Activated CD4-positive, alpha-beta T cell treated with anti-CD3 and anti-CD28 coated beads, Interleukin-2, Interleukin-4, amounts not matched to agents 100 ng/mL and 50 ng/mL, durations not matched to agents 16 hours and 8 hours (primary cell): Measurements from ENCODE around the gene MID2.
"Not testable (repeated sequence)": the region's sequence is repeated elsewhere in the genome, so short reads cannot be mapped to it uniquely, and the experiment has no call there.

ENCODE experiments used
- DNase-seq: peaks from one replicate; pipeline ENCODE4 v3.0.0-alpha.2; 2020; ENCODE audit warnings: low spot score

The MID2 gene, protein sequence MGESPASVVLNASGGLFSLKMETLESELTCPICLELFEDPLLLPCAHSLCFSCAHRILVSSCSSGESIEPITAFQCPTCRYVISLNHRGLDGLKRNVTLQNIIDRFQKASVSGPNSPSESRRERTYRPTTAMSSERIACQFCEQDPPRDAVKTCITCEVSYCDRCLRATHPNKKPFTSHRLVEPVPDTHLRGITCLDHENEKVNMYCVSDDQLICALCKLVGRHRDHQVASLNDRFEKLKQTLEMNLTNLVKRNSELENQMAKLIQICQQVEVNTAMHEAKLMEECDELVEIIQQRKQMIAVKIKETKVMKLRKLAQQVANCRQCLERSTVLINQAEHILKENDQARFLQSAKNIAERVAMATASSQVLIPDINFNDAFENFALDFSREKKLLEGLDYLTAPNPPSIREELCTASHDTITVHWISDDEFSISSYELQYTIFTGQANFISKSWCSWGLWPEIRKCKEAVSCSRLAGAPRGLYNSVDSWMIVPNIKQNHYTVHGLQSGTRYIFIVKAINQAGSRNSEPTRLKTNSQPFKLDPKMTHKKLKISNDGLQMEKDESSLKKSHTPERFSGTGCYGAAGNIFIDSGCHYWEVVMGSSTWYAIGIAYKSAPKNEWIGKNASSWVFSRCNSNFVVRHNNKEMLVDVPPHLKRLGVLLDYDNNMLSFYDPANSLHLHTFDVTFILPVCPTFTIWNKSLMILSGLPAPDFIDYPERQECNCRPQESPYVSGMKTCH

DNA sequence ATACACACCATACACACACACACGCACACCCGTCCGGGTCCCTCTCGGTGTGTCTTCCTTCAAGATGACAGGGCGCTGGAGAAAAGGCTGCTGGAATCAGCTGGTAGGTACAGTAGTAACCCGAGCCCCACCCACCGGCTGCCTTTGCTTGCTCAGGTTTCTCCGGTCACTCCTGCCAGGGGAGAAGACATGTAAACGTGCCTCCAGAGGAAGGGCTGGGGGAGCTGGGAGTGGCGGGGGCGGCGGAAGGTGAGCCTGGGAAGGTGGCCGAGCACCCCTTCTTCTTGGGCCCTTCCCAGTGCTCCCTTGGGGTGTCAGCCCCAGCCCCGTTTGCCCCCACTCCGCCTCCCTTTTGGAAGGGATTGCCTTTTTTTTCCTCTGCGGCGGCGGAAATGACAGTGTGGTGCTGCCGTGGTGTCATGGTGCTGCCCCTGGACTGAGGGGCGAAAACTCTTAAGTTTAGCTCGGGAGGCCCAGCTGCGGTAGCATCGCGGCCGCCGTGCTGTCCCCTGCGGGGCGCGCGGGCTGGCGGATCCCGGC is at the start of gene MID2:
Gene MID2 (plus strand): TSS at position 169 of the 540 bp plus-strand sequence. CDS start 561 bp downstream, outside the sequence.
- peak; percentile 35 for DNase-seq

DNA sequence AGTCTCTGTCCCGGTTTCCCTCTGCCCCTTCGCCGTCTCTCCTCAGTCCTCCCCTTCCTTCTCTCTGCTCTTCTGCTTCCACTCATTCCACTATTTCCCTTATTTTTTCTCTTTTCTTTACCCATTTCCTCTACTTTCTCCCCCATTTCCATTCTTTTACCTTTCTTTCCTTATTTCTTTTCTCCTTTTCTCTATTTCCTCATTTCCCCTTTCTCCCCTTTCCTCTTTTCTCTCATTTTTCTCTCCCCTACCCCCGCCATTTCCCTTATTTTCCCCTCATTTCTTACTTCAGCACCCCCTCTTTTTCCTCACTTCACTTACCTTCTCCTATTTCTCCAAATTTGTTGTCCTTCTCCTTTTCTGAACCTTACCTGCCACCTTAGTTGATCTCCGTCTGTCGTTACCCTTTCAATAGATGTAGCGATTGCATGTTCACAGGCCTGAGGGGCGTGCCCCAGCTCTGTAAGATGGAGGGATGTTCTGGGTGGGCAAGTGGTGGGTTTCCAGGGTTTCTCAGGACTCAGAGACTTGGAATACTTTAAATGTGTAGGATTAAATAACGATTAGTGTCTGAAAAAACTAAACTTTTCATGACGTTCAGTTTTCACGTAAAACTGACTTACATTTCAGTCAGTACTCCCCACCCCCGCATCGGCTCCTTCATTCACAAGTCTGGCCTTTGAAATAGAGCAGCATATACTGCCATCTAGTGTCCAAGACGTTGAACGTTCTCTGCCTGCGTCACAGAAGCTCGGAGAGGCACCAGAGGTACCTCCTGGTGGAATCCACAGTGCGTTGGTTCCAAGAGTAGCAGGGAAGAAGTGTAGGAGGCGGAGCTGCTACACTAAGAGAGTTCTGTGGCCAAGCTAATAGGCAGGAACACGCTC is 48.8 kb upstream of the MID2 start:
- peak; percentile 82 for DNase-seq

DNA sequence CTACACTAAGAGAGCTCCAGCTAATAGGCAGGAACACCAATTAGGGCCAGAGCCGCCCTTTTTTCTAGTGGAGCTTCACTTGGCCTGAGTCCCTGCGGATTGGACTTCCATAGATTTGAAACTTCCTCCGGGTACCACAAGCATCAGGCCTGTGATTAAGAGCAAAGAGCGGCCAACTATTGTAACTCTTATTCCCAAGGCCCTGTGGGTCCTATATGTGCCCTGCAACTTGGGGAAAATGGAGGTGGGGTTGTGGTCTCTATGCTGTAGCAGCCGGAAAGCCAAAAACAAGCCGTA is 48.2 kb upstream of the MID2 start, which contains the start of gene NCBP2L:
Gene NCBP2L (plus strand): TSS at position 198 of the 297 bp plus-strand sequence. CDS start 16,488 bp downstream, outside the sequence.
- no peak for DNase-seq

DNA sequence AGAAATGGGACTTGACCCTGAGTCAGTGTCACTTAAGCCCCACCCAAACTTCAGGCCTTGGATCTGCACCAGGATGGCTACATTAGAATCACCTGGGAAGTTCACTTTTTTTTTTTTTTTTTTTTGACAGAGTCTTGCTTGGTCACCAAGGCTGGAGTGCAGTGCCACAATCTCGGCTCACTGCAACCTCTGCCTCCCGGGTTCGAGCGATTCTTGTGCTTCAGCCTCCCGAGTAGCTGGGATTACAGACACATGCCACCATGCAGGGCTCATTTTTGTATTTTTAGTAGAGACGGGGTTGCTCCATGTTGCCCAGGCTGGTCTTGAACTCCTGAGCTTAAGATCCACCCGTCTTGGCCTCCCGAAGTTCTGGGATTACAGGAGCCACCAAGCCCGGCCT is 45.1 kb upstream of the MID2 start:
- no peak for DNase-seq

DNA sequence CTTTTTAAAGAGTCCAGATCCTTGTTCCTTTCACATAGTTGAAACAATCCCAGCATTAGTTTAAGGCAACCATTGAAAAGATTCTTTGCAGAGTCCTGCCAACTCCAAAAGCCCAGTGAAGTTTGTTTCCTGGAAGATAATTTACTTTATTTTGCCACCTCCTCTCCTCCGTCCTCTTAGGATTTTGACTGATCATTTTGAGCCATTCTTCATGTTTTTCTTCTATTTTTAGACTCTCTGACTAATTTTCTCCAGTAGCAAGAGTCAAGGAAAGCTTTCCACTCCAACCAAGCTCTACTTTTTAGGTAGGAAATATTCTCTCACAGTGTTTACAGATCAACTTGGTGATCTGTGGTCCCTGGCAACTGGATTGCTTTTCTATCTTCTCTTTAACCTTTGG is 37.8 kb upstream of the MID2 start:
- no peak for DNase-seq

DNA sequence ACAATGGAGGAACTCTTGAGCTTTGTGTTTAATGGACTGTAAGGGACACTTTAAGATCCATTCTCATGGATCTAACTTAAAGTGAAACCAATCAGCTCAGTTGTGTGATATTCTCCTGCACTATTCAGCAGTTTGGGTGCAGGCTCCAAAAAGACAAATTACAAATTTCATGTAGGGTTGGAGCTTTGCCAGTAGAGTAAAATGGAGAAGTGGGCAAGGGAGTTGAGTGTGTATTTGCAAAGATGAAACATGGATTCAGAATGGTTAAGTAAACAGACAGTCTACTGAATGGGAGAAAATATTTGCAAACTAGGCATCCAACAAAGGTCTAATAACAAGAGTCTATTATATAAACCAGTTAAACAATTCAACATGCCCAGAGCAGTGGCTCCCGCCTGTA is 21.2 kb upstream of the MID2 start:
- DNase-seq: no peak

DNA sequence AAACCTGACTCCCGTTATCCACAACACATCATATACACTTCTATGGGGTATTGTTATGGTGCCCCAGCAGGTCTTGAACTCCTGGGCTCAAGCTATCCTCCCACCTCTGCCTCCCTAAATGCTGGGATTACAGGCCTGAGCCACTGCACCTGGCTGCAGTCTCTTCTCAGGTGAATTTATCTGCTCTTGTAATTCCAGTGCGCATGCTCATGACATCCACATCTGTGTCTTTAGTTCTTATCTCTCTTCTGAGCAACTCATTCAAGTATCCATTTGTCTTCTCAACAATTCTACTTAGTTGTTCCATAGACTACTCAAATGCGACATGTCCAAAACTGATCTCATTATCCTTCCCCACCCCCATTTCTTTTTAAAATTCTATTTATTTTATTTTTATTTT is 20.5 kb upstream of the MID2 start:
- DNase-seq: no peak

DNA sequence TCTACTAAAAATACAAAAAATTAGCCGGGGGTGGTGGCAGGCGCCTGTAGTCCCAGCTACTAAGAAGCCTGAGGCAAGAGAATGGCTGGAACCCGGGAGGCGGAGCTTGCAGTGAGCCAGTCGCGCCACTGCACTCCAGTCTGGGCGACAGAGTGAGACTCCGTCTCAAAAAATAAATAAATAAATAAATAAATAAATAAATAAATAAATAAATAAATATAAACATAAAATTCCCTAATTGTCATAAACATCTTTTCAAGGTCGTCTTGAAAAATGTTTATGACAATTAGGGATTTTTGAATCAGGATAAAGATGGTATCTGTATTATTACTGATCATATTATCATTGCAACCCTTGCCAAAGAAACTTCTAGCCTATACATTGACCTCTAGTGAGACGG is 15.6 kb upstream of the MID2 start:
- not testable (repeated sequence) for DNase-seq

DNA sequence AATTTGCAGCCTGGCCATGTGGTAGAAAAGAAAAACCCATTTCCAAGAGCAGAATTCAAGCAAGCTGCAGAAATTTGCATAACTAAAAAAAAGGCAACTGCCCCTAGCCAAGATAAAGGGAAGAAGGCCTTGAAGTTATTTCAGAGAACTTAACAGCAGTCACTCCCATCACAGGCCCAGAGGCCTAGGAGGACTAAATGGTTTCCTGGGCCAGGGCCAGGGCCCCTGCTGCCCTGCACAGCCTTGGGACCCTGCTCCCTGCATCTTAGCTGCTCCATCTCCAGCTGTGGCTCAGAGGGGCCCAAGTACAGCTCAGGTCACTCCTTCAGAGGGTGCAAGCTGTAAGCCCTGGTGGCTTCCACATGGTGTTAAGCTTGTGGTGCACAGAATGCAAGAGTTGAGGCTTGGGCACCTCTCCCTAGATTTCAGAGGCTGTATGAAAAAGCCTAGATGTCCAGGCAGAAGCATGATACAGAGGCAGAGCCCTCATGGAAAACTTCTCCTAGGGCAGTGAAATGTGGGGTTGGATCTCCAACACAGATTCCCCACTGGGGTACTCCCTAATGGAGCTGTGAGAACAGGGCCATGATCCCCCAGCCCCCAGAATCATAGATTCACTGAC is 6.7 kb upstream of the MID2 start:
- no peak for DNase-seq

DNA sequence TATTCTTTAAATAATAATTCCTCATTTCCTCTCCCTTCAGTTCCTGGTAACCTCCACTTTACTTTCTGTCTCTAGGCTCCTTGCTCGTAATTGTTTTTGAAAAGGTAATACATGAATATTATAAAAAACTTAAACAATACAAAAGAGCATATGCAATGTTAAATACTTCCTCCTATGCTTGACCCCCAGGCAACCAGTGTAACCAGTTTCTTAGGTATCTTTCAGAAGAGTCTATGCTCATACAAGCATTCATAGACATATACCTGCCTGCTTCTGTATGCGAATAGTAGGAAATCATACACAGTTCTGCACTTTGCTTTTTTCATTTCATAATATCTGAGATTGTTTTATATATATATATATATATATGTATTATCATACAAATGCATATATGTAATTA is 2.6 kb upstream of the MID2 start:
- no peak for DNase-seq

DNA sequence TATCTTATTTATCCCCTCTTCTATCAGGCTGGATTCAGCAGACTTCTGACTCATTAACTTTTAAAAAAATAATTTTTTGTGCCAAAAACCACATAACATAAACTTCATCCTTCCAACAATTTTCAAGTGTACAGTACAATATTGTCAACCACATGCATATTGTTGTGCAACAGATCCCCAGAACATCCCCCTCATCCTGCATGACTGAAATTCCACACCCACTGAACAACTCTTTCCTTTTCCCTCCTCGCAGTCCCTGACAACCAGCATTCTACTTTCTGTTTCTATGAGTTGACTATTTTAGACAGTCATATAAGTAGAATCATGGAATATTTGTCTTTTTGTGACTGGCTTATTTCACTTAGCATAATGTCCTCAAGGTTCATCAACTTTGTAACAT is 2.2 kb upstream of the MID2 start:
- no peak for DNase-seq

DNA sequence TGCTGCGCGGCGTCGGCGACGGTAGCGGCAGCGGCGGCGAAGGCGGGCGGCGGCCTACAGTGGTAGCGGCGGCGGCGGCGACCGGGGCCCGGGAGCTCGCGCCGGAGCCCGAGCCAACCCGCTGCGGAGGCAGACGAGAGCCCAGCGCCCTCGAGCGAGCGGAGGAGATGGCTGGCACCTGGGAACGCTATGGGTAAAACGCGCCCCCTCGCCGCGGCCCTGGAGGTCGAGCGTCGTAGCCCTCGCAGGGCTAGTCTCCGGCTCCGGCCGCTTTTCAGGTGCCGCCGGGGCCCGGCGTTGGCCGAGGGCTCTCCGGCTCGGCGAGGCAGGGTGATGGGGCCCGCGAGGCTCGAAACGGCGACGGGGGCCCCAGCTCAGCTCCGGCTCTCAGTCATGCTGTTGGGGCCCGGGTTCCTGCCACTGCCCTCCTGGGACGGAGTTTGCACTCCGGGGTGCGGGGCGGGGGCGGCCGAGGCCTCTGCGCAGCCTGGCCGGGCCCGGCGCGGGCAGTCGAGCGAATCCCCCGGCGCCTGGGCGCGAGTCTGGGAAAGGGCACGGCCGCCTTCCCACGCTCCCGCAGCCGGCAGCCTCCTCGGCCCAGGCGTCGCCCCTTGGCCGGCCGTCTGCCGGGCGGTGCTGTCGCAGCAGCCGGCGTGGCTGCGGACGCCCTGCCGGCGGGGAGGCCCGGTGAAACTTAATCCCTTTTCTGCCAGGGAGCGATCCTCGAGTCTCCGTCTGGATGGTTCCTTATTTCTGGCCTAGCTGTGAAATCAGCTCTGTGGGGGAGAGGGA is 768 bp downstream of the MID2 start:
- peak; percentile 6 for DNase-seq

DNA sequence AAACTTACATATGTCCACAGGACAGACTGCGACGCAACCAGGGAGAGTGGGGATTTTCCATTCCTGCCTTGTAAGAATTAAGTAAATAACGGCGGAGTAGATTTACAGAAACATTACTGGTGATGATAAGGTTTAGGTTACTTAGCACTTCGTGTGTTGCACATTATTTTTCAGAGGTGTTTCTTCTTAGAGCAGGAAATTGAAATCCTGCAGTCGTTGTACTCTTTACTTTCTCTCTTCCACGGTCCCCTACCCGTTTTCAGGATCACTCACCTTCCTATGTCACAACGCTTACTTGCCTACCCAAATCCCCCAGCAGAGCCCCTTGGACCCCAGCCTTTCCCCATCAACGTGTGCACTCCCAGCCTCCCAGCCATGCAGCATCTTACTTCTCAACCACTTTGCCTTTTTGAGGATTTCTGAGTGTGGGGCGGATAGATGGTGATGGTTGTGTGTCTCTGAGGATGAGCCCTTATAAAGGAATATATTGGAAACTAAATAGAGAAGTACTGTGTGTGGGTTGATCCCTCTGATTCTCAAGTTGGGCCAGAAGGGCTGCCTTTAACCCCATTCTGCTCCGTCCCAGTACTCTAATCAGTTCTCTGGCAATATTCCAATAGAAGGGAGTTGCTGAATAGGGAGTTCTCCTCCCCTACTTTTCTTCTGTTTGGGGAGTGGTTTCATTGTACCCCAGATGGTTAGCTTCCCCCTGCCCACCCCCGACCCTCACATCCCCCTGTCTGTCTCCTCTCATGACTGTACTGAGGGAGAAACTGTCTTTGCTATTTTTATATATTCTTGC is 1.6 kb downstream of the MID2 start:
- no peak for DNase-seq

DNA sequence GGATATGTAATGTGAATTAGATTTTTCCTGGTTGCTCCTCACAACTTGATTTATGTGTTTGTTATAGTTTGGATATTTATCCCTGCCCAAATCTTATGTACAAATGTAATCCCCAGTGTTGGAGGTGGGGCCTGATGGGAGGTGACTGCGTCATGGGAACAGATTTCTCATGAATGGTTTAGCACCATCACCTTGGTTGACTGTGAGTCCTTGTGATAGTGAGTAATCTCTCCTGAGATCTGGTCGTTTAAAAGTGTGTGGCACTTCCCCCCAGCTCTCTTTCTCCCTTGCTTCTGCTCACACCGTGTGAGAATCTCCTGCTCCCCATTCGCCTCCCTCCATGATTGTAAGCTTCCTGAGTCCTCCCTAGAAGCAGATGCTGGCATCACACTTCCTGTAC is 2.2 kb downstream of the MID2 start:
- DNase-seq: no peak

DNA sequence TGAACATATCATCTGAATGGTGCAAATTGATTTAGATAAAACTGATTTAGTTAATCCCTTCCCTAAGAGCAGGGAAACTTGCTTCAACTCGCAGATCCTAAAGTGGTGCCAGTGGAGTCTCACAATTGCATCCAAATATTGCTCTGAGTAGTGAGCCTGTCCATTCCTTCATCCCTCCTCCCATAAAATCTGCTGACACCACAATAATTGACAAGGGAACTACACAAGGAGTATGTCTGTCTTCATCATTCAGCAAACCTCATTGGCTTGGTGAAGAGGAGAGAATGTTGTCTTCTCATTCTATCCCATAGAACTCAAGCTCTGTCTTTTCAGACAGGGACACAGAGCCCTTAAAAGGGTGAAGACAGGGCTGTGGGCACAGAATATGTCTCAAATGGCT is 4.2 kb downstream of the MID2 start:
- no peak for DNase-seq

DNA sequence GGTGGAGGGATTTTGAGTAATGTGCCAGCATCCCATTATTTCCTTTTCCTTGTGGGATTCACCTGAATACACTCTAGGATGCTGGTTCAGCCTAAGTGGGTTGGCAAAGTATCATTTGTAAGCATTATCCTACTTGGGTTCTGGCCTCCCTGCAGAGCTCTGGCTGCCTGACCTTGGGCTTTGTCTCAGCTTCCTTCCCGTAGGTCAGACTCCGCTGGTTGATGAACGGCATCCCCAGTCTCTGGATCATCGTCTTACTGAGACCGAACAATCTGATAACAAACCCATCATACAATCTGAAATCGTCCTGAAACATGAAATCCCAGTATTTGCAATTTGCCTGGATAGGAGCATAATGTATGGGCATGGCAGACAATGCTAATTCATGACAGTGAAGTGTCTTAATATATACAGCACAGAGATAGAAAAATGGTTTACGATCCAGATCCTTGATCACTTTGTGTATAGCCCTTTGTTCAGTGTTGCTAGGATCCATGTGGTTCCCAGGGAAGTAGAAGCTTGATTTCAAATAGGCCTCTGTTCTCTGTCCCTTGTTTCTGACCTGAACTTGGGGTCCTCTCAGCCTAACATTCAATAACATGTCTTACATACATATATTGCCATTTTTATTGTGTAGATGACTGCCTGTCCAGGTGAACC is 5.5 kb downstream of the MID2 start:
- DNase-seq: no peak

DNA sequence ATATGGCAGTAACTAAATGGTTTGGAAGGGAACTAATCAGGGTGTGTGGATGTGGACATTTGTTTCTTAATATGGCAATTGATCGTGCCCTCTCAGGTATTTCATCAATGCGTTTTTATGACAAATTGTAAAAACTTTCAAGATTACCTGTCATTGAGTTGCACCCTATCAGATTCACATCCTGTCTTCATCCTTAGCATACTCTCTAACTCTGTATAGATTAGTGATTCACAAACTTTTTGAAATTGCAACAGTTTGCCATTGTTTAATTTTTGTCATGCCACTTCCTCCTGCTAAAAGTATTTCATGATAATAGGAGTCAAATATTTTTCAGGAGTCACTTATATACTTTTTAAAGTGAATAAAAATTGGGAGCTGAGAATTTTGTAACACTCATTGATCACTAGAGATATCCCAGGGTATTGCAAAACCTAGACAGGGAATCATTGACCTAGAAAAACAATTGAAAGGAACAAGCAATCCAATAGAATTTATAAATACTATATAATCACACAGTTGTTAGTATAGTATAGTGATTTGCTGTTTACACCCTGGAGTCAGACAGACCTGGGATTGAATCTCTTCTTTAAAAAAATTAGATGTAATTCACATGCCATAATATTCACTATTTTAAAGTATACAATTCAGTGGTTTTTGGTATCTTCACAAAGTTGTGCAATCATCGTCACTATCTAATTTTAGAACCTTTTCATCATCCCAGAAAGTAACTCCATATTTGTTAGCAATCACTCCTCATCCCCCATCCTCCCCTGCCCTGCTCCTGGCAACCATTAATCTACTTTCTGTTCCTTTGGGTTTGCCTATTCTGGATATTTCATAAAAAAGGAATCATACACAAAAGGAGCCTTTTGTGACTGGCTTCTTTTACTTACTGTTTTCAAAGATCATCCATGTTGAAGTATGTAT is 8.9 kb downstream of the MID2 start:
- DNase-seq: no peak

DNA sequence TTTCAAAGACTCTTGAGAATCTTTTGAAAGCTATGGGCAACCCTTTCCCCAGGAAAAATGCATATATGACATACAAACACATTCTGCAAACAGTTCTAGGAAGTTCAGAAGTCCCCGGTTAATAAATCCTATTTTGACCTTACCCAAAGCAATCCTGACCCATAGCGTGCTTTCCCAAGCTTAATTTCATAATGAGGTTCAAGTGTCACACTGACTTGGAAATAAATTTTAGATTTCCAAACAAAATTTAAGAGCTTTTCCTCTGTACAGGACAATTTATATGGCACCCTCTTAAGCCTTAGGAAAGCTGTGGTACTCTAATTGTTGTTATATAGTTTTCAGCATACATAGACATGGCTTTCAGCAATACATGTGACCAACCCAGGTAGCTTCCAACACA is 11.3 kb downstream of the MID2 start:
- DNase-seq: no peak

DNA sequence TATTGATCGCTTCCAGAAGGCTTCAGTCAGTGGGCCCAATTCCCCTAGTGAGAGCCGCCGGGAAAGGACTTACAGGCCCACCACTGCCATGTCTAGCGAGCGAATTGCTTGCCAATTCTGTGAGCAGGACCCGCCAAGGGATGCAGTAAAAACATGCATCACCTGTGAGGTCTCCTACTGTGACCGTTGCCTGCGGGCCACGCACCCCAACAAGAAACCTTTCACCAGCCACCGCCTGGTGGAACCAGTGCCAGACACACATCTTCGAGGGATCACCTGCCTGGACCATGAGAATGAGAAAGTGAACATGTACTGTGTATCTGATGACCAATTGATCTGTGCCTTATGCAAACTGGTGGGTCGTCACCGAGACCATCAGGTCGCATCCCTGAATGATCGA is 15.3 kb downstream of the MID2 start:
- DNase-seq: no peak
